ENCODE results near the gene TSPAN14. TPM values are rescaled to one million over a fixed set of nuclear protein-coding genes. Genes with fewer than 3 reads are reported as not detected.
A peak's percentile ranks its signal among the peaks of the same experiment; 100 is the strongest.

Gene TSPAN14
- polyA plus RNA-seq, 2 donors = 50.6 to 63.2 TPM

GRCh38 chr10:80452640-80453039, 1.5 kb upstream of the TSPAN14 start:
- no peaks in the 10 kb centered on the region for H3K27me3 ChIP-seq (ENCODE audit: control insufficient read depth in 1 of 2, insufficient read depth in 2 of 2, low read length in 2 of 2)

DNA sequence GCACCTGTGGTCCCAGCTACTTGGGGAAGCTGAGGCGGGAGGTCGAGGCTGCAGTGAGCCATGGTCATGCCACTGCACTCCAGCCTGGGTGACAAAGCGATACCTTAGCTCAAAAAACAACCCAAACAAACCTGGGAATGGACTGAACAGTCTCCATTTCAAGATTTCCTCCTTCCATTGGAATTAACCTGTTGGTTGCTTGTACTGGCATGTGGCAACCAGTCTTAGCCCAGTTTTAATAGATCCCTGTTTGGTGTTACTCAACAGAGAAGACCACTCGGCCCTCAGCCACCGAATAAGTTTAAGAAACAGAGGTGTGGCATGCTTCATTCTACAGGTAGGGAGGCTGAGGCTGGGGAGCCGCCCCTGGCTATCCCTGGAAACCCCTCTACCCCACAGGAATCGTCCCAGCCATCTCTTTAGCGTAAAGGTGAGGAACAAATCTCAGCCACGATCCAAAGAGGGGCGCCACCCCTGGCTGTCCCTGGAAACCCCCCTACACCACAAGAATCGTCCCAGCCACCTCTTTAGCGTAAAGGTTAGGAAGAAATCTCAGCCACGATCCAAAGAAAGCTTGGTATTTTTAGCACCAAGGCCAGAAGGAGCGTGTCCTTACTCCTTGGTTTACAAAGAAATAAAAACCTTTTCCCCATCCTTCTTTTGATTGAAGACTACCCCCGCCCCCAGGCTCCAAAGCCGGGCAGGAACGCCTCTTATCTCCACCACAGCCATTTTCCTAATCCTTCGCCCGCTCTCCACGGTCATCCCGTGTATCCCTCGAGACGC, 861 bp upstream of the TSPAN14 start:
- Histone ChIP-seq H3K4me3 (ENCODE audit: low read depth in 1 of 2, low read length in 2 of 2) (peak overlapping the region; percentile 41 to 81), H3K36me3 (ENCODE audit: control insufficient read depth in 2 of 2, insufficient read depth in 2 of 2, low read length in 1 of 2) (peaks cover 0 to 3% of the 10 kb centered on the region in 2 donors), H3K4me1 (ENCODE audit: control insufficient read depth in 2 of 2, insufficient read depth in 2 of 2, low read length in 1 of 2) (peaks cover 4 to 11% of the 10 kb centered on the region in 2 donors), H3K27me3 (ENCODE audit: control insufficient read depth in 1 of 2, insufficient read depth in 2 of 2, low read length in 2 of 2) (no peaks in the 10 kb centered on the region), H3K27ac (ENCODE audit: low read depth in 2 of 2, low read length in 1 of 2) (peak overlapping the region; percentile 89 to 96), H3K9me3 (ENCODE audit: control insufficient read depth in 2 of 2, insufficient read depth in 1 of 2, low read depth in 1 of 2, low read length in 1 of 2) (no peaks in the 10 kb centered on the region)
- WGBS, 2 donors = 22 to 26% methylated on average over 23 of the region's 23 CpGs

More at GRCh38 chr10:80452640-80453039, 1.5 kb upstream of the TSPAN14 start:
- Histone ChIP-seq H3K9me3 (ENCODE audit: control insufficient read depth in 2 of 2, insufficient read depth in 1 of 2, low read depth in 1 of 2, low read length in 1 of 2) (no peaks in the 10 kb centered on the region), H3K4me3 (ENCODE audit: low read depth in 1 of 2, low read length in 2 of 2) (no peak overlapping the region), H3K36me3 (ENCODE audit: control insufficient read depth in 2 of 2, insufficient read depth in 2 of 2, low read length in 1 of 2) (peaks cover 0 to 2% of the 10 kb centered on the region in 2 donors), H3K27ac (ENCODE audit: low read depth in 2 of 2, low read length in 1 of 2) (peak overlapping the region in 1 of 2 donors; percentile 96), H3K4me1 (ENCODE audit: control insufficient read depth in 2 of 2, insufficient read depth in 2 of 2, low read length in 1 of 2) (peaks cover 3 to 5% of the 10 kb centered on the region in 2 donors)
- 39 to 54% methylated on average over 4 of the region's 4 CpGs for WGBS, 2 donors

DNA sequence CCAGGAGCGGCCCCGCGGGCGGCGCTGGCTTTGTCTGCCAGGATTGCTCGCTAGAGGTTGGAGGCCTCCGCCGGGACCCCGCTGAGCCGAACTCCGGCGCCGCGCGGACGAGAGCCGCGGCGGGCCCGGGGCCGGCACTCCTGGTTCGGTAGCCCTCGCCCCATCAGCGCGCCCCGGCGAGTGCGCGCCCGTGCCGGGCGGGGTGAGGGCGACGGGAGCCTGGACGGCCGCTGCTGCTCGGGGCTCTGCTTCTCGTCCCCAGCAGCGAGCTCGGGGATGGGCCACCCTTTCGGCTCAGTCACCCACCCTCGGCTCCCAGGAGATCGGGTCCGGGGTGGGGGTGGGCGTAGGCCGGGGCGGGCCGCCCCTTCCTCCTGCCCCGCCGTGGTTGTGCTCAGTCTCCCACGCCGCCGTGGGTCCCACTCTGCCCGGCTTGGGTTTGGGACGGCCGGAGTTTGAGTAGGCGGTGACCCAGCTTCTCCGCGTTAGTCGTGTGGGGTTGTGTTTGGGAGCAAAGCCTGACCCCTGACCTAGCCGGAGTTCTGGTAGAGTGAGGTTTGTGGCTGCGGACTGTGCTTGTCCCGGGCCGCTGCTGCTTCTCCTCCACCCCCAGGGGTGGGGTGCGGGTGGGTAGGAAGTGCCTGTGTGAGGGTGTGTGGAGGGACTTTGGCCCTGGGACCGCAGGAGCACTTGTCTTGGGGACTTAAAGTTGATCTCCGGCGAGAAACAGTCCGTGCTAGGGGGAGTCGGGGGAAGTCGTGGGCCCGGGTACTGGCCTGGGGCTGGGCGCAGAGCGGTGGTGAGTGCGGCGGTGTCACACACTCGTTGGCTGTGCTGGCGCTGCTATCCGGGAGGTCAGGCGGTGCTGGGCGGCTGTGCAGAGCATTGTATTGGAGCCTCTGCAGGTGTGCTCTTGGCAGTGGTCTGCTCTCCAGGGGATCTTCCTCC, 677 bp downstream of the TSPAN14 start:
- 0 to 1% methylated on average over 76 to 81 of the region's 81 CpGs for WGBS, 2 donors
- Histone ChIP-seq H3K27ac (ENCODE audit: low read depth in 2 of 2, low read length in 1 of 2) (peak overlapping the region; percentile 94 to 97), H3K4me3 (ENCODE audit: low read depth in 1 of 2, low read length in 2 of 2) (peak overlapping the region; percentile 81 to 92), H3K27me3 (ENCODE audit: control insufficient read depth in 1 of 2, insufficient read depth in 2 of 2, low read length in 2 of 2) (no peaks in the 10 kb centered on the region), H3K9me3 (ENCODE audit: control insufficient read depth in 2 of 2, insufficient read depth in 1 of 2, low read depth in 1 of 2, low read length in 1 of 2) (no peaks in the 10 kb centered on the region), H3K36me3 (ENCODE audit: control insufficient read depth in 2 of 2, insufficient read depth in 2 of 2, low read length in 1 of 2) (peaks cover 0 to 7% of the 10 kb centered on the region in 2 donors), H3K4me1 (ENCODE audit: control insufficient read depth in 2 of 2, insufficient read depth in 2 of 2, low read length in 1 of 2) (peaks cover 6 to 21% of the 10 kb centered on the region in 2 donors)

GRCh38 chr10:80455461-80456349, 1.6 kb downstream of the TSPAN14 start:
- WGBS, 2 donors = 41% methylated on average over 13 of the region's 13 CpGs
- no peaks in the 10 kb centered on the region for H3K9me3 ChIP-seq (ENCODE audit: control insufficient read depth in 2 of 2, insufficient read depth in 1 of 2, low read depth in 1 of 2, low read length in 1 of 2)
- peaks cover 6 to 23% of the 10 kb centered on the region in 2 donors for H3K4me1 ChIP-seq (ENCODE audit: control insufficient read depth in 2 of 2, insufficient read depth in 2 of 2, low read length in 1 of 2)
- no peaks in the 10 kb centered on the region for H3K27me3 ChIP-seq (ENCODE audit: control insufficient read depth in 1 of 2, insufficient read depth in 2 of 2, low read length in 2 of 2)
- H3K36me3 ChIP-seq (ENCODE audit: control insufficient read depth in 2 of 2, insufficient read depth in 2 of 2, low read length in 1 of 2) = peaks cover 0 to 7% of the 10 kb centered on the region in 2 donors
- H3K4me3 ChIP-seq (ENCODE audit: low read depth in 1 of 2, low read length in 2 of 2) = peak overlapping the region; percentile 81 to 92
- H3K27ac ChIP-seq (ENCODE audit: low read depth in 2 of 2, low read length in 1 of 2) = peak overlapping the region; percentile 94 to 97

DNA sequence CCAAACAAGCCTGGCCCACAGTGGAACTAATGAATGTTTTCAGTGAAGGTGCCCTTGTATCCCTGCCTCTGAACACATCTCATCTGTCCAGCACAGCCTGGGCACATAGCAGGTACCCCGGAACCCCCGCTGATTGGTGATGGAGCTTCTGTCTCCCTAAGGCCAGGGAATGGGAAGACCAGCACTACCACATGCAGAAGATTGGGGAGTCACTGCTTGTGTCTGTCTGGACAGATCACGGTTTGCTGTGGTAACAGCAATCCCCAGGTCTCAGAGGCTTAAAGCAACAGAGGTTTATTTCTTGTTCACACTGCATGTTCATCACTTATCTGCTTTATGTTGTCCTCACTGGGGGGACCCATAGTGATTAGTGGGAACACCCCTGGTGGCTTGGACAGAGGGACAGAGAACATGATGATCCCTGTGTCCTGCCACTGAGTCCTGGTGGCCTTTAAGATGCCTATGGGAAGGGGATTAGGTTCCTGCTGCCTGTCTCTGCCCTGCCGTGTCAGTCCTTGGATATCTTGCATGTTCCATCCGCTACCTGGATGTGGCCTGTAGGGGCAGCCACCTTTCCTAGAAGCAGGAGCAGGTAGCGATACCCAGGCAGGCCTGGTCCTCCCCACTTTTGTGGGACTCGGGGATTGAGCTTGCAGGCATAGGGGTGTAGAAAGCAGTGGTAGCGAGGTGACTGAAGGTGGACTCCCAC, 3.6 kb downstream of the TSPAN14 start:
- H3K27ac ChIP-seq (ENCODE audit: low read depth in 2 of 2, low read length in 1 of 2) = peak overlapping the region; percentile 94 to 100
- H3K36me3 ChIP-seq (ENCODE audit: control insufficient read depth in 2 of 2, insufficient read depth in 2 of 2, low read length in 1 of 2) = peaks cover 0 to 7% of the 10 kb centered on the region in 2 donors
- 67 to 68% methylated on average over 8 of the region's 8 CpGs for WGBS, 2 donors
- peaks cover 6 to 36% of the 10 kb centered on the region in 2 donors for H3K4me1 ChIP-seq (ENCODE audit: control insufficient read depth in 2 of 2, insufficient read depth in 2 of 2, low read length in 1 of 2)
- peak overlapping the region; percentile 13 to 58 for H3K4me3 ChIP-seq (ENCODE audit: low read depth in 1 of 2, low read length in 2 of 2)
- H3K9me3 ChIP-seq (ENCODE audit: control insufficient read depth in 2 of 2, insufficient read depth in 1 of 2, low read depth in 1 of 2, low read length in 1 of 2) = no peaks in the 10 kb centered on the region
- no peaks in the 10 kb centered on the region for H3K27me3 ChIP-seq (ENCODE audit: control insufficient read depth in 1 of 2, insufficient read depth in 2 of 2, low read length in 2 of 2)

DNA sequence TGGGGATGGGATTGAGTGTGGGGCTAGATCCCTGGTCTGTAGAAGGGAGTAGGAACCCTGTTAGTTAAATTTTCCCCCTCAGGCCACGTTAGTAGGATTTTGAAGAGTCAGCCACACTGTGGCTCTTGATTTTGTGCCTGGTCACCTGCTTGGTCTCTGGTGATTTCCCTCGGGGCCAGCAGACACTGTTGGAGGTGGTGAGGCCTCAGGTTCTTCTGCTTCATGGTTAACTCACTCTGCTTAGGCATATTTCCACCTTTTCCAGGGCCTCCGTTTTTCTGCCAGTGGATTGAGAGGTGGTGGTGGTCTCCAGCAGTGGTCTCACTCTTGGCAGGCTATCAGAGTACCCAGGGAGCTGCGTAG, 4.1 kb downstream of the TSPAN14 start:
- WGBS, 2 donors = 38 to 55% methylated on average over 4 of the region's 4 CpGs
- Histone ChIP-seq H3K36me3 (ENCODE audit: control insufficient read depth in 2 of 2, insufficient read depth in 2 of 2, low read length in 1 of 2) (peaks cover 0 to 7% of the 10 kb centered on the region in 2 donors), H3K9me3 (ENCODE audit: control insufficient read depth in 2 of 2, insufficient read depth in 1 of 2, low read depth in 1 of 2, low read length in 1 of 2) (no peaks in the 10 kb centered on the region), H3K4me1 (ENCODE audit: control insufficient read depth in 2 of 2, insufficient read depth in 2 of 2, low read length in 1 of 2) (peaks cover 6 to 40% of the 10 kb centered on the region in 2 donors), H3K27ac (ENCODE audit: low read depth in 2 of 2, low read length in 1 of 2) (peak overlapping the region; percentile 94 to 100), H3K4me3 (ENCODE audit: low read depth in 1 of 2, low read length in 2 of 2) (peak overlapping the region; percentile 13 to 58), H3K27me3 (ENCODE audit: control insufficient read depth in 1 of 2, insufficient read depth in 2 of 2, low read length in 2 of 2) (no peaks in the 10 kb centered on the region)

DNA sequence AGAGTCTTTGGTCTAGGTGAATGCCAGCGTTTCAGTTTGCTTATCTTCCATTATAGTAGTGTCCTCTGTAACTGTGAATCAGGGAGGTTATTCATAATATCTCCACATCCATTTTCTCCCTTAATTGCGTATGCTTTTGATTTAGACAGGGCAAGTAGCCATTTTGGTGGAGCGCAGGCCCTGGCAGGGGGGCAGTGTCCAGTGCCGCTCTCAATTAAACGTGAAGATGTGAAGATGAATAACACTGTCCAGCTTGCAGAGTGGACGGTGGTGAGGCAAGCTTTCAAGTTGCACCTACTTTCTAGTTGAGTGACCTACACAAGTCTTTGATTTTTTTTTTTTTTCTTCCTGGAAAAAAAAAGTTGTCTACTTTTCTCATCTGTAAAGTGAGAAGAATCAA, 4.5 kb downstream of the TSPAN14 start:
- WGBS, 2 donors = 55 to 56% methylated on average over 6 of the region's 6 CpGs
- H3K27me3 ChIP-seq (ENCODE audit: control insufficient read depth in 1 of 2, insufficient read depth in 2 of 2, low read length in 2 of 2) = no peaks in the 10 kb centered on the region
- H3K4me1 ChIP-seq (ENCODE audit: control insufficient read depth in 2 of 2, insufficient read depth in 2 of 2, low read length in 1 of 2) = peaks cover 6 to 40% of the 10 kb centered on the region in 2 donors
- H3K27ac ChIP-seq (ENCODE audit: low read depth in 2 of 2, low read length in 1 of 2) = peak overlapping the region; percentile 94 to 100
- peak overlapping the region; percentile 13 to 58 for H3K4me3 ChIP-seq (ENCODE audit: low read depth in 1 of 2, low read length in 2 of 2)
- no peaks in the 10 kb centered on the region for H3K9me3 ChIP-seq (ENCODE audit: control insufficient read depth in 2 of 2, insufficient read depth in 1 of 2, low read depth in 1 of 2, low read length in 1 of 2)
- peaks cover 0 to 7% of the 10 kb centered on the region in 2 donors for H3K36me3 ChIP-seq (ENCODE audit: control insufficient read depth in 2 of 2, insufficient read depth in 2 of 2, low read length in 1 of 2)

- H3K27ac ChIP-seq (ENCODE audit: low read depth in 2 of 2, low read length in 1 of 2) = peak overlapping the region; percentile 94 to 100
- H3K4me1 ChIP-seq (ENCODE audit: control insufficient read depth in 2 of 2, insufficient read depth in 2 of 2, low read length in 1 of 2) = peaks cover 13 to 45% of the 10 kb centered on the region in 2 donors
- peak overlapping the region; percentile 45 to 58 for H3K4me3 ChIP-seq (ENCODE audit: low read depth in 1 of 2, low read length in 2 of 2)
- WGBS, 2 donors = 23 to 29% methylated on average over 9 of the region's 9 CpGs
- H3K36me3 ChIP-seq (ENCODE audit: control insufficient read depth in 2 of 2, insufficient read depth in 2 of 2, low read length in 1 of 2) = peaks cover 0 to 7% of the 10 kb centered on the region in 2 donors
- H3K9me3 ChIP-seq (ENCODE audit: control insufficient read depth in 2 of 2, insufficient read depth in 1 of 2, low read depth in 1 of 2, low read length in 1 of 2) = no peaks in the 10 kb centered on the region
- no peaks in the 10 kb centered on the region for H3K27me3 ChIP-seq (ENCODE audit: control insufficient read depth in 1 of 2, insufficient read depth in 2 of 2, low read length in 2 of 2)
Observed at GRCh38 chr10:80459047-80459865, 5.1 kb downstream of the TSPAN14 start.

Data from esophagus (tissue), 2 donors.